ENCODE results near the gene C1QBP. TPM values are rescaled to one million over a fixed set of nuclear protein-coding genes. Genes with fewer than 3 reads are reported as not detected.

The C1QBP gene
- total RNA-seq, 3 donors from 2014 or later: 81.0 to 145 (median 101) TPM

DNA sequence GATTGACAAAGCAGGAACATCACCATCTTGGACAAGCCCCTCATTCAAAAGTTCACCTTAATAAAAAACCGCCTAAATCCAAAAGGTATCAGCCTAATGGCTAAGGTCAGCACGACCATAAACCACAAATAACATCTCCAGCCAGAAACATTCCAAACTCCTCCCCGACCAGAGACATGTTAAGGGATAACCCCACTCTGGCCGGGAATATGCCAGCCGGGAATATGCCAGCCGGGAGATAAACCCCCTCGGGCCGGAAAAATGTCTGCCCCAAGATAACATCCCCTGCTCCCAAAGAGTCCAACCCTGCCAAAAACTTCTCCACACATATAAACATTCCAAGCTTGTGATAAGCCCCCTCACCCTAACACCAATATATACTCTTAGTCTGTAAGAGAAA, 28.5 kb upstream of the C1QBP start:
- intact Hi-C loops (cut with DNase I, micrococcal nuclease): no loop called here
- no peaks in the 10 kb centered on the region for H3K9me3 ChIP-seq
- no peak for DNase-seq
- no peak overlapping the region for H3K4me3 ChIP-seq
- TF ChIP-seq, protein P1, sequence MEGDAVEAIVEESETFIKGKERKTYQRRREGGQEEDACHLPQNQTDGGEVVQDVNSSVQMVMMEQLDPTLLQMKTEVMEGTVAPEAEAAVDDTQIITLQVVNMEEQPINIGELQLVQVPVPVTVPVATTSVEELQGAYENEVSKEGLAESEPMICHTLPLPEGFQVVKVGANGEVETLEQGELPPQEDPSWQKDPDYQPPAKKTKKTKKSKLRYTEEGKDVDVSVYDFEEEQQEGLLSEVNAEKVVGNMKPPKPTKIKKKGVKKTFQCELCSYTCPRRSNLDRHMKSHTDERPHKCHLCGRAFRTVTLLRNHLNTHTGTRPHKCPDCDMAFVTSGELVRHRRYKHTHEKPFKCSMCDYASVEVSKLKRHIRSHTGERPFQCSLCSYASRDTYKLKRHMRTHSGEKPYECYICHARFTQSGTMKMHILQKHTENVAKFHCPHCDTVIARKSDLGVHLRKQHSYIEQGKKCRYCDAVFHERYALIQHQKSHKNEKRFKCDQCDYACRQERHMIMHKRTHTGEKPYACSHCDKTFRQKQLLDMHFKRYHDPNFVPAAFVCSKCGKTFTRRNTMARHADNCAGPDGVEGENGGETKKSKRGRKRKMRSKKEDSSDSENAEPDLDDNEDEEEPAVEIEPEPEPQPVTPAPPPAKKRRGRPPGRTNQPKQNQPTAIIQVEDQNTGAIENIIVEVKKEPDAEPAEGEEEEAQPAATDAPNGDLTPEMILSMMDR (IDR thresholded peaks at IDR 0.05): no peak
- no peaks in the 10 kb centered on the region for H3K36me3 ChIP-seq (ENCODE audit: low read depth)
- ATAC-seq: no peak
- H3K4me1 ChIP-seq (ENCODE audit: low read depth): peaks cover 5% of the 10 kb centered on the region

DNA sequence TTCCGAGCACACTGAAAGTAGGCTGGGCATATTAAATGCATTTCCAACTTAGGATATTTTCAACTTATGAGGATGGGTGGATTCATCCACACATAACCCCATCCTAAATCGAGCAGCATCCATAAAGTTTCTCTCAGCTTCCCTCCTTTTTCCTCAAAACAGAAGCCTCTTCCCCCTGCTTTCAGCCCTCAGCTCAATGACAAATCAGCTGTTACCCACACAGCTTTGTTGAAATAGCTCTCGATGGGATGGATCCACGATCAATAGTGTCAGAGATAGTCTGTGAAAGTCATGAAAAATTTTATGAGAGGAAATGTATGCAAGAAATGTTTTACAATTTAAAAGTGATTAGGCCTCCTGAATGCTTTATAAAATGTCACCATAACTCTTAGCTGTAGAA, 27.3 kb upstream of the C1QBP start:
- H3K4me3 ChIP-seq: no peak overlapping the region
- TF ChIP-seq, protein P1 (IDR thresholded peaks at IDR 0.05): no peak
- H3K4me1 ChIP-seq (ENCODE audit: low read depth): peaks cover 5% of the 10 kb centered on the region
- ATAC-seq (no peak), DNase-seq (no peak)
- H3K9me3 ChIP-seq: no peaks in the 10 kb centered on the region
- intact Hi-C loops (cut with DNase I, micrococcal nuclease): no loop called here
- H3K36me3 ChIP-seq (ENCODE audit: low read depth): no peaks in the 10 kb centered on the region

DNA sequence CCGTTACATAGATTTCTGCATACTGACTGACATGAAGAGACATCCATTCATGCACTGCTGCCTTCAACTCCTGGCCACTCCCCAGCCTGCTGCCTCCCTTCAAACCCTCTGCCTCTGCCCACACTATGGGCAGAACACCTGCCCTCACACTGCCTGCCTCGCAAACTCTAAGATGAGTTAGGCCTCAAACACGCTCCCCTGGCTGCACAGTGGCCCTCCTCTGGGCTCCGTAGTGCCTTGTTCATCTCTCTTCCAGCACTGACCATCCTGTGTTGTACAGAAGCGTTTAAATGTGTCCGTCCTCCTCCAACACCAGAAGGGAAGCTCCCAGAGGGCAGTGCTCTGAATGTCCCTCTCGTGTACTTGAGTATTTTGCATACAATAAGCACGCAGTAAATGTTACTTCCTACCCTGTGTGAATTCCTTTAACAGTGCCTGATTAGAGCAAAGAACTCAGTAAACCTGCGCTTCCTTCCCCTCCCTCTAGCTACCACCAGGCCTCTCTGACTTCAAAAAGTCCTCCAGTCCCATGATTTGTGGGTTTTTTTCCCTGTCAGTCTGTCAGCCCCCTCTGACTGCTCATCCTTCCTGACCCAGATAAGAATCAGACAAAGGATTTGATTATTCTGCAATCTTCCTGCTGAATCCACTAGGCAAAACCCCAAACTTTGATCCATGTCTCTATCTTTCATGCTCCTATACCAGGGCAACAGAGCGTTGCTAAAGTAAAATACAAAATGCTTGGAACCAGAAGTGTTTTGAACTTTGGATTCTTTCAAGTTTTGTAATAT, 26.0 kb upstream of the C1QBP start:
- TF ChIP-seq, protein P1 (IDR thresholded peaks at IDR 0.05): no peak
- Histone ChIP-seq H3K4me1 (ENCODE audit: low read depth) (peaks cover 5% of the 10 kb centered on the region), H3K36me3 (ENCODE audit: low read depth) (no peaks in the 10 kb centered on the region), H3K9me3 (no peaks in the 10 kb centered on the region), H3K4me3 (no peak overlapping the region)
- DNase-seq (no peak), ATAC-seq (no peak)
- intact Hi-C loops (cut with DNase I, micrococcal nuclease): no loop called here

DNA sequence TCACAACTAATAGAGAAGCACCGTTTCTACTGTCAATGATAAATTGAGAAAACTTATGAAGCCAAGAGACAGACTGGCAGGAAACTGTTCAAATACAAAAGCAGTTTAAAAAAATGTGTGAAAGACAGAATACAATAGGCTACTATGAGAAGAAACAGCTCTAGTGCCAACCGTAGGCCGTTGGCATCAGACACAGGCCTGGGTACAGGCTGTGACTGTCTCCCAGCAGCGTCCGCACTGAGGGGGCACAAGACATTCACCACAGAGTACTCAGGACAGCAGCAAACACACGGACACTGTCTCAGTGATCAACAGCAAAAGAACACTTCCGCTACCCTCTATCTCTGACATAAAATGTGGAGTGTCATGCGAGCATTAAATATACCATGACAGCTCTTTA, 7.8 kb upstream of the C1QBP start:
- no peak overlapping the region for H3K4me3 ChIP-seq
- intact Hi-C loops (cut with DNase I, micrococcal nuclease): no loop called here
- H3K9me3 ChIP-seq: no peaks in the 10 kb centered on the region
- H3K36me3 ChIP-seq (ENCODE audit: low read depth): no peaks in the 10 kb centered on the region
- TF ChIP-seq, protein P1 (IDR thresholded peaks at IDR 0.05): no peak
- DNase-seq: no peak
- ATAC-seq: no peak
- H3K4me1 ChIP-seq (ENCODE audit: low read depth): no peaks in the 10 kb centered on the region

DNA sequence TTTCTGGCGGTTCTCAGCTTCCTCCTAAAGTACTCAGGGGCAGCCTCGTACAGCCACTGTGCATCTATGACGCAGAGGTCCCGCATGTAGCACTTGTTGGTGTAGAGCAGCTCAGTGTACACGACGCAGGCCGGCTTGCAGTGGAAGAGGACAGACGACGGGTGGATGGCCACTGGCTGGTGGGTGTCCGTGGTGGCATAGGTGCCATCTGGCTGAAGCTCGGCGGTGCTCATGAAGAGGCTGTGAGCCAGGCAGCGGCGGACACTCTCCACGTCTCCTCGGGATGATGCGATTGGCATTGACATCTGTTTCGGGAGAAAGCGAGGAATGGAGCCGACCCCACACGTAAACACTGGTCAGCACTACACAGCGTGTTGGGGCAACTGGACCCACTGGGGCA, 5.3 kb upstream of the C1QBP start:
- ATAC-seq (no peak), DNase-seq (no peak)
- Histone ChIP-seq H3K4me3 (no peak overlapping the region), H3K4me1 (ENCODE audit: low read depth) (peaks cover 5% of the 10 kb centered on the region), H3K9me3 (no peaks in the 10 kb centered on the region), H3K36me3 (ENCODE audit: low read depth) (no peaks in the 10 kb centered on the region)
- TF ChIP-seq, protein P1 (IDR thresholded peaks at IDR 0.05): no peak
- intact Hi-C loops (cut with DNase I, micrococcal nuclease): no loop called here
